ENCODE data around the gene CPSF4L. TPM values are rescaled to one million over a fixed set of nuclear protein-coding genes. Genes with fewer than 3 reads are reported as not detected.

The CPSF4L gene
- total and polyA plus RNA-seq, 2 of the 13 experiments (the other 11 are each of a cell fraction or from before 2014, with no cell fraction given), result 0.73 to 1.6 TPM

GRCh38 chr17:73261952-73262675 lies 434 bp upstream of the CPSF4L start (continued):
- 0 out of 2 replicates have a peak, but pooled peaks have one; percentile 76 for TF ChIP-seq LRRFIP1 (CRISPR knock-in tag; conservative IDR thresholded peaks at IDR 0.05)
- no peak for TF ChIP-seq ZNF879 (CRISPR knock-in tag; IDR thresholded peaks at IDR 0.05)
- TF ChIP-seq RERE (CRISPR knock-in tag; IDR thresholded peaks at IDR 0.05; ENCODE audit: low read depth), result peak; percentile 13; the same call in 1 of the 2 replicates
- TF ChIP-seq SPEN (CRISPR knock-in tag; IDR thresholded peaks at IDR 0.05; ENCODE audit: low read depth), result peak; percentile 90
- peak; percentile 96 for TF ChIP-seq ZBTB46 (CRISPR knock-in tag; IDR thresholded peaks at IDR 0.05; ENCODE audit: borderline replicate concordance)
- TF ChIP-seq ZNF616 (CRISPR knock-in tag; IDR thresholded peaks at IDR 0.05; ENCODE audit: low read depth), result no peak; the same call in 1 of the 2 replicates
- peak; percentile 84 for TF ChIP-seq FOXA3 (CRISPR knock-in tag; IDR thresholded peaks at IDR 0.05)
- TF ChIP-seq ATAD3A (CRISPR knock-in tag; IDR thresholded peaks at IDR 0.05), result no peak
- TF ChIP-seq THRA (CRISPR knock-in tag; IDR thresholded peaks at IDR 0.05; ENCODE audit: borderline replicate concordance), result peak; percentile 60
- no peak for TF ChIP-seq ZNF224 (CRISPR knock-in tag; IDR thresholded peaks at IDR 0.05)
- TF ChIP-seq SMYD3 (CRISPR knock-in tag; IDR thresholded peaks at IDR 0.05), result peak; percentile 93; the same call in 1 of the 2 replicates
- TF ChIP-seq ZNF326 (CRISPR knock-in tag; IDR thresholded peaks at IDR 0.05; ENCODE audit: borderline replicate concordance), result no peak
- no peak for TF ChIP-seq ZNF780A (CRISPR knock-in tag; IDR thresholded peaks at IDR 0.05)
- peak; percentile 28; the same call in 1 of the 2 replicates for TF ChIP-seq ATF6 (CRISPR knock-in tag; conservative IDR thresholded peaks at IDR 0.05)
- no peak for TF ChIP-seq AKAP8 (CRISPR knock-in tag; IDR thresholded peaks at IDR 0.05)
- TF ChIP-seq NFYB (CRISPR knock-in tag; IDR thresholded peaks at IDR 0.05), result no peak

Data from HepG2 (cell line).